SK-N-SH (cell line): ENCODE measurements around the gene DRGX. TPM values are rescaled to one million over a fixed set of nuclear protein-coding genes. Genes with fewer than 3 reads are reported as not detected.

Source experiments
- CTCF ChIA-PET: fragments of 300-600, 350-600 bp; formaldehyde crosslinking; extraction: SDS; loops from one replicate; lab custom pipeline; 2021; lab: Yijun Ruan, JAX
- POLR2A ChIA-PET: fragments of 350-600 bp; sonication (Branson Sonifier 250); formaldehyde crosslinking; extraction: SDS; loops from one replicate; lab custom pipeline; 2020; ENCODE audit warnings: antibody characterized with exemption, inconsistent platforms; lab: Yijun Ruan, JAX
- DNase-seq: peaks from one replicate; pipeline ENCODE4 v3.0.0; 2012
- H2AFZ ChIP-seq: fragments of 200-600 bp; sonication (generic); 2 replicates; pipeline ENCODE4 v1.8.1; 2016; ENCODE audit warnings: antibody characterized with exemption, mild to moderate bottlenecking, low read depth
- H3F3A ChIP-seq: fragments of 200-600 bp; sonication (generic); replicated peaks from 2 replicates; pipeline ENCODE3; 2016; ENCODE audit warnings: antibody characterized with exemption, mild to moderate bottlenecking; ENCODE audit not compliant: insufficient read depth
- H3K27ac ChIP-seq, 2 experiments: fragments of 200-500 bp in 1 of 2; fragments of 200-600 bp in 1 of 2; sonication (Bioruptor generic) in 1 of 2; sonication (generic), shearing (Covaris generic) in 1 of 2; 2 replicates each; pipeline versions ENCODE4 v1.5.1 to v1.6.1; 2014 to 2016; ENCODE audit warnings: low read depth in 2 of 2, inconsistent platforms in 1 of 2, low read length in 1 of 2, mild to moderate bottlenecking in 1 of 2, mixed read lengths in 1 of 2
- H3K27me3 ChIP-seq: fragments of 200-600 bp; sonication (generic), shearing (Covaris generic); 2 replicates; pipeline ENCODE4 v1.6.1; 2016; ENCODE audit warnings: mixed run types; ENCODE audit not compliant: insufficient read depth
- H3K36me3 ChIP-seq, 2 experiments: fragments of 200-500 bp in 1 of 2; fragments of 200-600 bp in 1 of 2; sonication (Bioruptor generic) in 1 of 2; sonication (generic) in 1 of 2; replicated peaks in 1 of 2; 2 replicates each; pipeline versions ENCODE3 to v1.5.1; 2014 to 2016; ENCODE audit warnings: low read length in 1 of 2, mild to moderate bottlenecking in 1 of 2; ENCODE audit not compliant: insufficient read depth in 2 of 2, control insufficient read depth in 1 of 2
- H3K4me1 ChIP-seq, 2 experiments: fragments of 200-500 bp in 1 of 2; fragments of 200-600 bp in 1 of 2; sonication (Bioruptor generic) in 1 of 2; sonication (generic), shearing (Covaris generic) in 1 of 2; 2 replicates each; pipeline versions ENCODE4 v1.5.1 to v1.6.1; 2014 to 2016; ENCODE audit warnings: low read depth in 1 of 2, low read length in 1 of 2, mixed run types in 1 of 2; ENCODE audit not compliant: insufficient read depth in 2 of 2, control insufficient read depth in 1 of 2
- H3K4me2 ChIP-seq: fragments of 200-600 bp; sonication (generic), shearing (Covaris generic); 2 replicates; pipeline ENCODE4 v1.6.1; 2017; ENCODE audit warnings: mixed run types
- H3K4me3 ChIP-seq, 2 experiments: fragments of 200-500 bp in 1 of 2; fragments of 200-600 bp in 1 of 2; sonication (Bioruptor generic) in 1 of 2; sonication (generic), shearing (Covaris generic) in 1 of 2; 2 replicates each; pipeline versions ENCODE4 v1.5.1 to v1.8.1; 2014 to 2016; ENCODE audit warnings: low read depth in 2 of 2, inconsistent platforms in 1 of 2, low read length in 1 of 2, mild to moderate bottlenecking in 1 of 2, mixed read lengths in 1 of 2, moderate library complexity in 1 of 2
- H3K79me2 ChIP-seq: fragments of 200-600 bp; sonication (generic); 2 replicates; pipeline ENCODE4 v1.8.1; 2017; ENCODE audit warnings: mild to moderate bottlenecking; ENCODE audit not compliant: insufficient read depth
- H3K9ac ChIP-seq: fragments of 200-600 bp; sonication (generic); 2 replicates; pipeline ENCODE4 v1.6.1; 2017; ENCODE audit warnings: mixed run types
- H3K9me2 ChIP-seq: fragments of 200-600 bp; sonication (generic); 2 replicates; pipeline ENCODE4 v1.6.1; 2017; ENCODE audit warnings: mixed run types
- H3K9me3 ChIP-seq: fragments of 200-600 bp; sonication (generic); 2 replicates; pipeline ENCODE4 v1.6.1; 2017; ENCODE audit warnings: mixed run types, mild to moderate bottlenecking, moderate library complexity
- H4K20me1 ChIP-seq: fragments of 200-600 bp; sonication (generic); 2 replicates; pipeline ENCODE4 v1.6.1; 2017; ENCODE audit warnings: mild to moderate bottlenecking, mixed run types; ENCODE audit not compliant: insufficient read depth
- ELF1 ChIP-seq: IDR thresholded peaks from 2 replicates; pipeline ENCODE4 v1.4.0; 2012
- EZH2phosphoT487 ChIP-seq: fragments of 200-600 bp; sonication (generic); IDR thresholded peaks from 2 replicates; pipeline ENCODE4 v1.6.1; 2017; ENCODE audit warnings: low read depth, mixed run types, mild to moderate bottlenecking, antibody characterized with exemption, moderate library complexity, borderline replicate concordance
- FOXJ3 ChIP-seq: sonication (generic); formaldehyde crosslinking; IDR thresholded peaks from 2 replicates; pipeline ENCODE4 v1.5.1; 2020; ENCODE audit warnings: mild to moderate bottlenecking, missing genetic modification reagents
- GATA2 ChIP-seq: sonication (generic); formaldehyde crosslinking; IDR thresholded peaks from 2 replicates; pipeline ENCODE4 v1.5.0; 2020; ENCODE audit warnings: mild to moderate bottlenecking, missing genetic modification reagents
- MEF2A ChIP-seq: IDR thresholded peaks from 2 replicates; pipeline ENCODE4 v1.4.0; 2012; ENCODE audit warnings: low read depth, borderline replicate concordance
- RAD21 ChIP-seq: IDR thresholded peaks from 2 replicates; pipeline ENCODE4 v1.6.1; 2012; ENCODE audit warnings: mild to moderate bottlenecking, low read length
- RCOR1 ChIP-seq: fragments of 150-350 bp; IDR thresholded peaks from 2 replicates; pipeline ENCODE4 v1.6.1; 2017; ENCODE audit warnings: antibody characterized with exemption, low read length
- RFX5 ChIP-seq: IDR thresholded peaks from 2 replicates; pipeline ENCODE4 v1.6.1; 2012; ENCODE audit warnings: mild to moderate bottlenecking, improper control_type of control experiment, low read length
- RXRA ChIP-seq: IDR thresholded peaks from 2 replicates; pipeline ENCODE4 v1.4.0; 2012; ENCODE audit warnings: low read depth, mild to moderate bottlenecking, borderline replicate concordance
- TAF1 ChIP-seq: IDR thresholded peaks from 2 replicates; pipeline ENCODE4 v1.6.1; 2012; ENCODE audit warnings: low read depth, mild to moderate bottlenecking, low read length, moderate library complexity, borderline replicate concordance
- TCF12 ChIP-seq: IDR thresholded peaks from 2 replicates; pipeline ENCODE4 v1.4.0; 2012
- TEAD4 ChIP-seq: IDR thresholded peaks from 2 replicates; pipeline ENCODE4 v1.4.0; 2012; ENCODE audit warnings: mild to moderate bottlenecking, borderline replicate concordance; ENCODE audit not compliant: insufficient read depth
- YY1 ChIP-seq: IDR thresholded peaks from 2 replicates; pipeline ENCODE4 v1.4.0; 2012; ENCODE audit warnings: low read depth, mild to moderate bottlenecking
- WGBS: methylation state at CpG from one replicate; pipeline ENCODE4 v1.1.6; 2017; ENCODE audit warnings: low lambda C conversion rate; 5-methylcytosine and 5-hydroxymethylcytosine counted together
- polyA plus RNA-seq, 3 experiments: library from polyadenylated mRNA; depleted of rRNA; stranded (reverse); fragments of >200 nt; gene quantifications; 2 replicates each; pipeline ENCODE4 v1.2.3, GENCODE V29; 2012
- TF ChIP-seq, protein P1 (sequence below): fragments of 150-350 bp; IDR thresholded peaks from 2 replicates; pipeline ENCODE4 v1.6.1; 2017; ENCODE audit warnings: antibody characterized with exemption, low read length, low read depth, borderline replicate concordance
- TF ChIP-seq, protein P2 (sequence below): IDR thresholded peaks from 2 replicates; pipeline ENCODE4 v1.4.0; 2012; ENCODE audit warnings: low read depth, borderline replicate concordance
- TF ChIP-seq, protein P3 (sequence below): fragments of 200-600 bp; sonication (generic); IDR thresholded peaks from 2 replicates; pipeline ENCODE4 v1.6.1; 2017; ENCODE audit warnings: antibody characterized with exemption, mild to moderate bottlenecking, moderate library complexity
- TF ChIP-seq, protein P4 (sequence below): IDR thresholded peaks from 2 replicates; pipeline ENCODE4 v1.4.0; 2012; ENCODE audit warnings: low read depth, borderline replicate concordance
- TF ChIP-seq, protein P5 (sequence below): fragments of 150-350 bp; IDR thresholded peaks from 2 replicates; pipeline ENCODE4 v1.6.1; 2016; ENCODE audit warnings: mild to moderate bottlenecking, low read depth, low read length
- TF ChIP-seq, protein P6 (sequence below): IDR thresholded peaks from 2 replicates; pipeline ENCODE4 v1.6.1; 2012; ENCODE audit warnings: mild to moderate bottlenecking, low read depth, low read length, moderate library complexity

The DRGX gene
- polyA plus RNA-seq, 1 of the 3 experiments (the other 2 are of a cell fraction), result not detected

DNA sequence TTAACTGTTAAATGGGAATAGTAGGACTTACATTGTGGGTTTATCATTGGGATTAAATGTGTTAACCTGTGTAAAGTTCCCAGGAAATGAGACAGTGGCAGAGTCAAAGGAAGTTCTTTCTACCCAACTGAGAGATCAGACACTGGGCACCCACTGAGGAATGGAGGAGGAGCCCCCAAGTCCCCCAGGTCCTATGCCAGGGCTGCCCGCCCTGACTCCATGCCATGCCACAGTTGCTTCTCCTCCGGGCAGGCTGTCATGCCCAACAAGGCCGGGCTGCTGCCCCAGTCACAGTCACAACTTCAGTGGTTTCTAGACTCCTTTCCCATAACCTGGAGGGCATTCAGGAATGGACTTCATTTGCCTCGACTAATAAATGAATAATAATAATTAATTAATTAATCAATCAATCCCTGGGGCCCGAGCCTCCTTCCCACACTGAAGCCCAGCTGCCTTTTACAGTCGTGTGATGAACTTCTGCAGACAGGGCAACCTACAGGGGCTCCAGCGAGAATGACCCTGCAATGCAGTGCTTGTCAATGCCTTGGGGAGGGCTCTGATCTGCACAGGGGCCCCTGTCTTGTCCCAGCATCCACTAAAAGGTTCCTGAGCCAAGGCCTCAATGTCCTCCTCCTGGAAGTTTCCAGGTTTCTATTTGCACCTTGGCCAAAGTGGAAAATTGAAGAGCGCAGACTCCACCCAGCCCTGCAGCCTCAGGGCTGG, 32.4 kb downstream of the DRGX start:
- H3K4me2 ChIP-seq, result no peak overlapping the region
- H4K20me1 ChIP-seq, result no peaks in the 10 kb centered on the region
- H3K9ac ChIP-seq, result no peak overlapping the region
- no peaks in the 10 kb centered on the region for H3K9me3 ChIP-seq
- TF ChIP-seq, protein P1, sequence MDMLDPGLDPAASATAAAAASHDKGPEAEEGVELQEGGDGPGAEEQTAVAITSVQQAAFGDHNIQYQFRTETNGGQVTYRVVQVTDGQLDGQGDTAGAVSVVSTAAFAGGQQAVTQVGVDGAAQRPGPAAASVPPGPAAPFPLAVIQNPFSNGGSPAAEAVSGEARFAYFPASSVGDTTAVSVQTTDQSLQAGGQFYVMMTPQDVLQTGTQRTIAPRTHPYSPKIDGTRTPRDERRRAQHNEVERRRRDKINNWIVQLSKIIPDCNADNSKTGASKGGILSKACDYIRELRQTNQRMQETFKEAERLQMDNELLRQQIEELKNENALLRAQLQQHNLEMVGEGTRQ, result no peak
- no peak for TF ChIP-seq RAD21
- TF ChIP-seq, protein P2, sequence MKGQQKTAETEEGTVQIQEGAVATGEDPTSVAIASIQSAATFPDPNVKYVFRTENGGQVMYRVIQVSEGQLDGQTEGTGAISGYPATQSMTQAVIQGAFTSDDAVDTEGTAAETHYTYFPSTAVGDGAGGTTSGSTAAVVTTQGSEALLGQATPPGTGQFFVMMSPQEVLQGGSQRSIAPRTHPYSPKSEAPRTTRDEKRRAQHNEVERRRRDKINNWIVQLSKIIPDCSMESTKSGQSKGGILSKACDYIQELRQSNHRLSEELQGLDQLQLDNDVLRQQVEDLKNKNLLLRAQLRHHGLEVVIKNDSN, result no peak
- no peak for TF ChIP-seq RFX5
- no peak for TF ChIP-seq RXRA
- no peak for TF ChIP-seq YY1
- TF ChIP-seq, protein P3, sequence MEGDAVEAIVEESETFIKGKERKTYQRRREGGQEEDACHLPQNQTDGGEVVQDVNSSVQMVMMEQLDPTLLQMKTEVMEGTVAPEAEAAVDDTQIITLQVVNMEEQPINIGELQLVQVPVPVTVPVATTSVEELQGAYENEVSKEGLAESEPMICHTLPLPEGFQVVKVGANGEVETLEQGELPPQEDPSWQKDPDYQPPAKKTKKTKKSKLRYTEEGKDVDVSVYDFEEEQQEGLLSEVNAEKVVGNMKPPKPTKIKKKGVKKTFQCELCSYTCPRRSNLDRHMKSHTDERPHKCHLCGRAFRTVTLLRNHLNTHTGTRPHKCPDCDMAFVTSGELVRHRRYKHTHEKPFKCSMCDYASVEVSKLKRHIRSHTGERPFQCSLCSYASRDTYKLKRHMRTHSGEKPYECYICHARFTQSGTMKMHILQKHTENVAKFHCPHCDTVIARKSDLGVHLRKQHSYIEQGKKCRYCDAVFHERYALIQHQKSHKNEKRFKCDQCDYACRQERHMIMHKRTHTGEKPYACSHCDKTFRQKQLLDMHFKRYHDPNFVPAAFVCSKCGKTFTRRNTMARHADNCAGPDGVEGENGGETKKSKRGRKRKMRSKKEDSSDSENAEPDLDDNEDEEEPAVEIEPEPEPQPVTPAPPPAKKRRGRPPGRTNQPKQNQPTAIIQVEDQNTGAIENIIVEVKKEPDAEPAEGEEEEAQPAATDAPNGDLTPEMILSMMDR, result no peak
- no peak for TF ChIP-seq TEAD4
- TF ChIP-seq, protein P4, sequence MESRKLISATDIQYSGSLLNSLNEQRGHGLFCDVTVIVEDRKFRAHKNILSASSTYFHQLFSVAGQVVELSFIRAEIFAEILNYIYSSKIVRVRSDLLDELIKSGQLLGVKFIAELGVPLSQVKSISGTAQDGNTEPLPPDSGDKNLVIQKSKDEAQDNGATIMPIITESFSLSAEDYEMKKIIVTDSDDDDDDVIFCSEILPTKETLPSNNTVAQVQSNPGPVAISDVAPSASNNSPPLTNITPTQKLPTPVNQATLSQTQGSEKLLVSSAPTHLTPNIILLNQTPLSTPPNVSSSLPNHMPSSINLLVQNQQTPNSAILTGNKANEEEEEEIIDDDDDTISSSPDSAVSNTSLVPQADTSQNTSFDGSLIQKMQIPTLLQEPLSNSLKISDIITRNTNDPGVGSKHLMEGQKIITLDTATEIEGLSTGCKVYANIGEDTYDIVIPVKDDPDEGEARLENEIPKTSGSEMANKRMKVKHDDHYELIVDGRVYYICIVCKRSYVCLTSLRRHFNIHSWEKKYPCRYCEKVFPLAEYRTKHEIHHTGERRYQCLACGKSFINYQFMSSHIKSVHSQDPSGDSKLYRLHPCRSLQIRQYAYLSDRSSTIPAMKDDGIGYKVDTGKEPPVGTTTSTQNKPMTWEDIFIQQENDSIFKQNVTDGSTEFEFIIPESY, result no peak
- TF ChIP-seq TAF1, result no peak
- TF ChIP-seq ELF1, result no peak
- TF ChIP-seq RCOR1, result no peak
- no peak for TF ChIP-seq EZH2phosphoT487
- TF ChIP-seq GATA2 (CRISPR knock-in tag), result no peak
- TF ChIP-seq, protein P5, sequence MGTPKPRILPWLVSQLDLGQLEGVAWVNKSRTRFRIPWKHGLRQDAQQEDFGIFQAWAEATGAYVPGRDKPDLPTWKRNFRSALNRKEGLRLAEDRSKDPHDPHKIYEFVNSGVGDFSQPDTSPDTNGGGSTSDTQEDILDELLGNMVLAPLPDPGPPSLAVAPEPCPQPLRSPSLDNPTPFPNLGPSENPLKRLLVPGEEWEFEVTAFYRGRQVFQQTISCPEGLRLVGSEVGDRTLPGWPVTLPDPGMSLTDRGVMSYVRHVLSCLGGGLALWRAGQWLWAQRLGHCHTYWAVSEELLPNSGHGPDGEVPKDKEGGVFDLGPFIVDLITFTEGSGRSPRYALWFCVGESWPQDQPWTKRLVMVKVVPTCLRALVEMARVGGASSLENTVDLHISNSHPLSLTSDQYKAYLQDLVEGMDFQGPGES, result no peak
- TF ChIP-seq FOXJ3 (CRISPR knock-in tag), result no peak
- TF ChIP-seq, protein P6, sequence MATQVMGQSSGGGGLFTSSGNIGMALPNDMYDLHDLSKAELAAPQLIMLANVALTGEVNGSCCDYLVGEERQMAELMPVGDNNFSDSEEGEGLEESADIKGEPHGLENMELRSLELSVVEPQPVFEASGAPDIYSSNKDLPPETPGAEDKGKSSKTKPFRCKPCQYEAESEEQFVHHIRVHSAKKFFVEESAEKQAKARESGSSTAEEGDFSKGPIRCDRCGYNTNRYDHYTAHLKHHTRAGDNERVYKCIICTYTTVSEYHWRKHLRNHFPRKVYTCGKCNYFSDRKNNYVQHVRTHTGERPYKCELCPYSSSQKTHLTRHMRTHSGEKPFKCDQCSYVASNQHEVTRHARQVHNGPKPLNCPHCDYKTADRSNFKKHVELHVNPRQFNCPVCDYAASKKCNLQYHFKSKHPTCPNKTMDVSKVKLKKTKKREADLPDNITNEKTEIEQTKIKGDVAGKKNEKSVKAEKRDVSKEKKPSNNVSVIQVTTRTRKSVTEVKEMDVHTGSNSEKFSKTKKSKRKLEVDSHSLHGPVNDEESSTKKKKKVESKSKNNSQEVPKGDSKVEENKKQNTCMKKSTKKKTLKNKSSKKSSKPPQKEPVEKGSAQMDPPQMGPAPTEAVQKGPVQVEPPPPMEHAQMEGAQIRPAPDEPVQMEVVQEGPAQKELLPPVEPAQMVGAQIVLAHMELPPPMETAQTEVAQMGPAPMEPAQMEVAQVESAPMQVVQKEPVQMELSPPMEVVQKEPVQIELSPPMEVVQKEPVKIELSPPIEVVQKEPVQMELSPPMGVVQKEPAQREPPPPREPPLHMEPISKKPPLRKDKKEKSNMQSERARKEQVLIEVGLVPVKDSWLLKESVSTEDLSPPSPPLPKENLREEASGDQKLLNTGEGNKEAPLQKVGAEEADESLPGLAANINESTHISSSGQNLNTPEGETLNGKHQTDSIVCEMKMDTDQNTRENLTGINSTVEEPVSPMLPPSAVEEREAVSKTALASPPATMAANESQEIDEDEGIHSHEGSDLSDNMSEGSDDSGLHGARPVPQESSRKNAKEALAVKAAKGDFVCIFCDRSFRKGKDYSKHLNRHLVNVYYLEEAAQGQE, result no peak
- no peak for TF ChIP-seq TCF12
- no peak for TF ChIP-seq MEF2A
- ChIA-PET POLR2A (no interaction called here), CTCF (interaction anchor here (0.7 to 1.0 kb wide), 2 partner anchors 44 to 670 kb away, joined by 3 read pairs; no protein-coding TSS in a partner anchor)
- no peak for DNase-seq
- no peaks in the 10 kb centered on the region for H3K79me2 ChIP-seq
- H3K9me2 ChIP-seq, result no peaks in the 10 kb centered on the region
- H2AFZ ChIP-seq, result no peak overlapping the region
- WGBS, result 24% methylated on average over 8 of the region's 8 CpGs
- no peak overlapping the region for H3K27ac ChIP-seq
- peaks cover 0 to 31% of the 10 kb centered on the region in 2 experiments; a peak in 1 of 4 replicates for H3K4me1 ChIP-seq
- no peaks in the 10 kb centered on the region for H3K27me3 ChIP-seq
- no peaks in the 10 kb centered on the region for H3F3A ChIP-seq
- H3K4me3 ChIP-seq, result no peak overlapping the region
- H3K36me3 ChIP-seq, result no peaks in the 10 kb centered on the region
